NCI-H2196 treated with DMSO at 0.1 percent for 48 hours (cell line): ENCODE measurements around the gene TRH.
A peak's percentile ranks its signal among the peaks of the same experiment; 100 is the strongest.

ENCODE experiments used
- DNase-seq: peaks from one replicate; lab custom pipeline; 2025; ENCODE audit not compliant: unreplicated experiment; lab: John Stamatoyannopoulos, UW

Gene TRH

DNA sequence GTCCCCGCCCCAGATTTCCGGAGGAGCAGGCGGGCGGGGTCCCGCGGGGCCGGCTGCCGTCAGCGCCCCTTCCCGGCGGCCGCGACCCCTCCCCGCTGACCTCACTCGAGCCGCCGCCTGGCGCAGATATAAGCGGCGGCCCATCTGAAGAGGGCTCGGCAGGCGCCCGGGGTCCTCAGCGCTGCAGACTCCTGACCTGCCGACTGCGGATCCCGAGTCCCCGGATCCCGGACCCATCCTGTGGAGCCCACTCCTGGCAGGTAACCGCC lies at the start of gene TRH:
TRH (plus strand) TSS at position 157 of the 269 bp plus-strand sequence. CDS start 1,097 bp downstream, outside the sequence.
- DNase-seq, result no peak

- DNase-seq, result no peak
Measured at GRCh38 chr3:129927072-129927471, 47.4 kb upstream of the TRH start.

GRCh38 chr3:129929383-129929782 lies 45.1 kb upstream of the TRH start:
- DNase-seq, result no peak

DNA sequence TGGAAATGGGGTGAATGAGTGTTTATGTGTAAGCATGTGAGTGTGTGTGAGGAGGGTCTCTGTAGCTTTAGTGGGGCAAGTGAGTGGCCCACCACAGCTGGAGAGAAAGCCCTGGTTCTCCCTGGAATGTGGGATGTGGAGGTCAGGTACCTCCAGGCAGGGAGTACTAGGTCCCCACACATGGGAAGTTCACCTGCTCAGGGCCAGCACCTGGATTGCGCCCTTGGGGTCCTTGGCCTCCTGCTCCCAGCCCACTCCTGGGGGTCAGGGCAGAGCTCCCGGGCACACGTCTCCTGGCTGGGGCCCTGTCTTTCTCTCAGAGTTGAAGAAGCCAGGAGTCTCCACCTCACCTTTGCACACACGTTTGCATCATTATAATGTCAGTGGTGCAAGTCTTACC lies 41.0 kb upstream of the TRH start:
- DNase-seq, result no peak

DNA sequence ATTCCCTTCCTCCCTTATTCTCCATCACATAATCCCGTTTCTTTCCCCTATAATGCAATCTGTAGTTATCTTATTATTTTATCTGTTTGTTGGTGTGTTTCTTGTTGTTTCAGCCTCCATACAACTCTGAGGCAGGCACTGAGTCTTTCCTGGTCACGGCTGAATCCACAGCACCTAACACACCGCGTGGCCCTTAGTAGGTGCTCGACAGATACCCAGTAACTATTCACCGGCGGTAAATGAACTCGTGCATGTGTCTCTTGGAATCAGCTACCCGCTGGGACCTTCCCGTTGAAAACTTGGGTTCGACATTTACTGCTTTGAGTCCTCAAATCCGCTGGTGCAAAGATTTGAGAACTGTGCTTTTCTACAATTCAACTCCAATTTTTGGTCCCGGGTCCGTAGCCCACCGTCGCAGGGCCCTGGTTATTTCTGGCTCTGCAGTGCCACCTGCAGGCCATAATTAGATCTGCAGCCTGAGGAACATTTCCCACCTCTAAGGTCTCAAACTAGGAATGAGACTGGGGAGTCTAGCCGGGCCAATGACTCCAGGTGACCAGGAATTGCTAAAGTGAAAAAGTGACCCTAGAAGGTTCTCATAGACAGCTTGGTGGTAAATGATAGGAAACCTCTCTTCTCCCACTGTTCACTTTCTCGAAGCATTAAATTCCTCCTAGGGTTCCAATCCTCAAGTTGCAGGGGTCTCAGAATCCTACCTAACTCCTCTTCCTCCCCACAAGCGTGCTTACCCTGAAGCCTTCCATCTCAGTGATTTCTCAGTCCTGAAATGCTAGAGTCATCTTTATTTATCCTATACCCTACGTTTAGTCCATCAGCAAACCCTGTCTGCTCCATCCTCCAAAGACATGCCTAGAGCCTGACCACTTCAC lies 40.0 kb upstream of the TRH start:
- peak; percentile 13 for DNase-seq

GRCh38 chr3:129936757-129937156 lies 37.8 kb upstream of the TRH start:
- peak; percentile 79 for DNase-seq

GRCh38 chr3:129937717-129938116 lies 36.8 kb upstream of the TRH start:
- no peak for DNase-seq

- no peak for DNase-seq
Measured at GRCh38 chr3:129938140-129938930, 36.2 kb upstream of the TRH start.

GRCh38 chr3:129940086-129940485 lies 34.4 kb upstream of the TRH start:
- no peak for DNase-seq

DNA sequence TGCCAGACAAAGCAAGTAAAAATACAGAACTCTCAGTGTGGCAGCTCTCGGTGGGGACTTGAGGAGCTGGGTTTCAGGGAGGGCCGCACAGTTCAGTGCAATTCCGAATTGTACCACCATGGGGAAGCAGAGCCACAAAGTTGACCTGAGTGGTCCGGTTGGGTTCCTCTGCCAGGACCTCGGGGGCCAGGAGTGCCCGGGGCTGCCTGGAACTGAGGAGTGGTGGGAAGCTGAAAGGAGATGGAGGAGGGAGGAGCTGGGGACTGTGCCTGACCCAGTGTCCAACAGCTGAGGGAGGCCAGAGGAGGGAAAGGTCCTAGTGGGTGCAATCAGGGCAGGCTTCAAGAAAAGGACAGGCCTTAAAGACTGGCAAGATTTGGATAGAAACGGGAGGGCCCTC lies 32.2 kb upstream of the TRH start:
- peak; percentile 45 for DNase-seq

GRCh38 chr3:129943020-129943419 lies 31.5 kb upstream of the TRH start:
- no peak for DNase-seq

GRCh38 chr3:129944709-129945108 lies 29.8 kb upstream of the TRH start:
- no peak for DNase-seq

GRCh38 chr3:129947538-129948240 lies 26.8 kb upstream of the TRH start:
- DNase-seq, result no peak

DNA sequence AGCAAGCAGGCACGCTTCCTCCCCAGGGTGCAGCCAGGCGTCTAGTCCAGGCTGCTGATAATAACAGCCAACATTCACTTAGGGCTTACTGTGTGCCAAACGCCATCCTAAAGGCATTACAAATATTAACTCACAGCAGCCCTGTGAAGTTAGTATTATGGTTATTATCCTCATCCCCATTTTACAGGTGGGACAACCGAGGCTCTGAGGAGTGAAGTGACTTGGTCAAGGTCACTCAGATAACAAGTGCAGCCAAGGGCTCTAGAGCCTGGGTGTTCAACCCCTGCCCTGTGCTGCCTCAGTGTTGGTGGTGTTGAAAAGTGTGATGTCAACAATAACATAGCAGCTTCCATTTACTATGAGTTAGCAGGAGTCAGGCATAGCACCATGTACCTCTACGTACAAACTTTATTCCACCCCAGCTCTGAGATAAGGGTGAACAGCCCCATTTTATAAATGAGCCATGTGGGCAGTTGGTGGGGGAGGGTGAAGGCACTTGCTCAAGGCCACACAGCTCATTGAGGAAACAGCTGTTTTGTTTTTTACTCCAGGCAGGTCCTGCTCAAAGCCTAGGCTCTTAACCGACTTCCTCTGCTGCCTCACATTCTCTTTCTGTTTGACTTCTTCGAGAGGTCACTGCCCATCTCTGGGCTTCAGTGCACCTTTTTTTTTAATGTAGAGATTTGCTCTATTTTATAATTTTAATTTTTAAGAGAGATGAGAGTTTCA lies 24.0 kb upstream of the TRH start:
- no peak for DNase-seq

- no peak for DNase-seq
Measured at GRCh38 chr3:129952556-129953355, 21.8 kb upstream of the TRH start.

DNA sequence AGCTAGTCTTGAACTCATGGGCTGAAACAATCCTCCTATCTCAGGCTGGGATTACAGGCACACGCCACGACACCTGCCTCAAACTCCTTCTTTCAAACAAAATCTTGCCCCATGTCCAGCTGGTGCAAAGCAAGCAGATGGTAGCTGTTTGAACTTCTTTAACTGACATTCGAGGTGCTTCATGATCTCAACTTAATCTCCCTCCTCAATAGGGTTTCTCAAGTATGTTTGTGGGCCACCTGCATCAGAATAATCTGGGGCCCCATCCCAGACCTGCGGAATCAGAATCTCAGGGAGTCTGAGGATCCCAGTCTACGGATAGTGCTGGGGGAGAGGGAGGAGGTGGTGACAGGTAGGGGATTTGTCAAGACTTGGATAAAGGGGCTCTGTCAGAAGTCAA lies 20.9 kb upstream of the TRH start:
- DNase-seq, result no peak

GRCh38 chr3:129954514-129954913 lies 20.0 kb upstream of the TRH start:
- DNase-seq, result no peak

- DNase-seq, result no peak
Measured at GRCh38 chr3:129956936-129957335, 17.6 kb upstream of the TRH start.

- DNase-seq, result no peak
Measured at GRCh38 chr3:129958755-129959154, 15.8 kb upstream of the TRH start.

- DNase-seq, result no peak
Measured at GRCh38 chr3:129961141-129961541, 13.4 kb upstream of the TRH start.
